K562 (cell line): ENCODE data around the gene OR10J4. TPM values are rescaled to one million over a fixed set of nuclear protein-coding genes. Genes with fewer than 3 reads are reported as not detected.

Source experiments
- ATAC-seq: fragments of 200-7000 bp; cut with Tn5 transposase; 3 replicates; pipeline ENCODE4 v1.9.1; 2020; ENCODE audit warnings: moderate library complexity
- BruUV-seq: library from RNA; stranded (reverse); fragments of 400-500 nt; replicated peaks from 2 replicates; lab custom pipeline; 2021; lab: Mats Ljungman, UMichigan
- CTCF ChIA-PET: fragments of 300-600 bp; formaldehyde crosslinking; extraction: SDS; loops from one replicate; lab custom pipeline; 2021; ENCODE audit warnings: low intra/inter-chr PET ratio; lab: Yijun Ruan, JAX
- POLR2A ChIA-PET: fragments of 300-600, 350-650 bp; sonication (Branson Sonifier 250); formaldehyde crosslinking; extraction: SDS; loops from one replicate; lab custom pipeline; 2021; ENCODE audit warnings: antibody characterized with exemption, inconsistent platforms; lab: Yijun Ruan, JAX
- DNase-seq, 4 experiments: peaks; one replicate each; pipeline versions ENCODE4 v3.0.0 to v3.0.0-alpha.2; 2011 to 2018; ENCODE audit warnings: low spot score in 3 of 4, mixed read lengths in 3 of 4; ENCODE audit errors: extremely low read depth in 1 of 4
- FAIRE-seq: peaks from 2 replicates; lab custom pipeline; 2011; peaks lifted over from hg19 to GRCh38; lab: Jason Lieb, UNC
- H2AFZ ChIP-seq: 2 replicates; pipeline ENCODE4 v1.6.0; 2011; ENCODE audit warnings: low read depth, low read length, control low read depth, inconsistent platforms
- H3K27ac ChIP-seq: fragments of 200-600 bp; 3 replicates; pipeline ENCODE4 v1.8.0; 2011; ENCODE audit warnings: low read depth, mild to moderate bottlenecking, control low read depth, inconsistent platforms, low read length, moderate library complexity, mixed read lengths; ENCODE audit errors: extremely low read depth
- H3K27me3 ChIP-seq, 2 experiments: fragments of 300-600 bp in 1 of 2; 2 replicates in 1 of 2; 3 replicates in 1 of 2; pipeline versions ENCODE4 v1.6.0 to v1.8.0; 2011; ENCODE audit warnings: inconsistent platforms in 2 of 2, low read length in 2 of 2, mild to moderate bottlenecking in 1 of 2, mixed read lengths in 1 of 2, moderate library complexity in 1 of 2; ENCODE audit not compliant: control insufficient read depth in 2 of 2, insufficient read depth in 2 of 2
- H3K36me3 ChIP-seq: fragments of 300-600 bp; 3 replicates; pipeline ENCODE4 v1.8.0; 2011; ENCODE audit warnings: mild to moderate bottlenecking, low read length, inconsistent platforms; ENCODE audit not compliant: control insufficient read depth, insufficient read depth
- H3K4me1 ChIP-seq, 2 experiments: fragments of 200-600 bp in 1 of 2; replicated peaks in 1 of 2; 2 replicates in 1 of 2; 3 replicates in 1 of 2; pipeline versions ENCODE4 v1.5.1 to v1.8.0; 2011; ENCODE audit warnings: inconsistent platforms in 2 of 2, low read length in 2 of 2, mild to moderate bottlenecking in 1 of 2, mixed read lengths in 1 of 2, moderate library complexity in 1 of 2; ENCODE audit not compliant: control insufficient read depth in 2 of 2, insufficient read depth in 2 of 2
- H3K4me2 ChIP-seq: 2 replicates; pipeline ENCODE4 v1.6.1; 2011; ENCODE audit warnings: low read length, control low read depth, inconsistent platforms, mixed read lengths; ENCODE audit not compliant: insufficient read depth
- H3K4me3 ChIP-seq: fragments of 200-600 bp; sonication (generic), shearing (Covaris generic); 2 replicates; pipeline ENCODE4 v1.5.1; 2016; ENCODE audit warnings: control low read depth, inconsistent platforms
- H3K79me2 ChIP-seq: fragments of 200-600 bp; 3 replicates; pipeline ENCODE4 v1.8.0; 2011; ENCODE audit warnings: low read length, inconsistent platforms; ENCODE audit not compliant: control insufficient read depth, insufficient read depth
- H3K9ac ChIP-seq, 2 experiments: 2 replicates each; pipeline versions ENCODE4 v1.6.0 to v1.6.1; 2011; ENCODE audit warnings: low read depth in 2 of 2, low read length in 2 of 2, control low read depth in 1 of 2, inconsistent platforms in 1 of 2, mild to moderate bottlenecking in 1 of 2, mixed read lengths in 1 of 2; ENCODE audit not compliant: insufficient read depth in 1 of 2
- H3K9me1 ChIP-seq: one replicate; pipeline ENCODE4 v1.6.0; 2011; ENCODE audit warnings: inconsistent platforms, mild to moderate bottlenecking, low read length, moderate library complexity; ENCODE audit not compliant: control insufficient read depth, insufficient read depth
- H3K9me3 ChIP-seq: replicated peaks from 2 replicates; pipeline ENCODE4 v1.5.1; 2011; ENCODE audit warnings: low read depth, low read length, inconsistent platforms; ENCODE audit not compliant: control insufficient read depth, insufficient read depth
- H4K20me1 ChIP-seq: replicated peaks from 2 replicates; pipeline ENCODE4 v1.6.1; 2011; ENCODE audit warnings: low read length, inconsistent platforms, mixed read lengths; ENCODE audit not compliant: control insufficient read depth, insufficient read depth
- CCAR2 ChIP-seq: fragments of 200-400 bp; formaldehyde crosslinking; IDR thresholded peaks from 2 replicates; pipeline ENCODE4 v1.6.1; 2017; ENCODE audit warnings: mild to moderate bottlenecking, low read depth, low read length
- MEF2D ChIP-seq: conservative IDR thresholded peaks from 2 replicates; pipeline ENCODE4 v1.6.1; 2016; ENCODE audit warnings: low read depth, missing genetic modification characterization, missing compliant biosample characterization
- NFIC ChIP-seq: fragments of 450-650 bp; IDR thresholded peaks from 2 replicates; pipeline ENCODE4 v1.6.1; 2017; ENCODE audit warnings: mild to moderate bottlenecking, inconsistent platforms
- PHF8 ChIP-seq: fragments of 200-600 bp; sonication (generic); IDR thresholded peaks from 2 replicates; pipeline ENCODE4 v1.6.1; 2012; ENCODE audit warnings: mixed run types, mild to moderate bottlenecking, inconsistent platforms, low read length, moderate library complexity, borderline replicate concordance
- PTTG1 ChIP-seq: fragments of 450-650 bp; IDR thresholded peaks from 2 replicates; pipeline ENCODE4 v1.6.1; 2016; ENCODE audit warnings: low read depth, mild to moderate bottlenecking, missing genetic modification characterization, missing compliant biosample characterization
- ZC3H11A ChIP-seq: IDR thresholded peaks from 2 replicates; pipeline ENCODE4 v1.6.1; 2012; ENCODE audit warnings: low read depth, low read length, improper control_type of control experiment
- ZNF699 ChIP-seq: fragments of 250-450 bp; sonication (Bioruptor Pico); IDR thresholded peaks from 2 replicates; pipeline ENCODE4 v1.8.0; 2021; ENCODE audit warnings: mild to moderate bottlenecking, moderate library complexity; ENCODE audit not compliant: insufficient replicate concordance
- WGBS: fragments of 100-300 bp; shearing (Covaris generic); methylation state at CpG from one replicate; pipeline ENCODE4 v1.1.6; 2016; ENCODE audit warnings: low coverage, mixed read lengths; ENCODE audit not compliant: insufficient coverage; ENCODE audit errors: missing lambda C conversion rate; 5-methylcytosine and 5-hydroxymethylcytosine counted together
- in situ Hi-C: fragments of 300-500 bp; cut with MboI; formaldehyde crosslinking; loops from 4 replicates; pipeline ENCODE4 v1.15.0; 2018; ENCODE audit warnings: inconsistent platforms, mixed read lengths
- intact Hi-C: fragments of 100-400 bp; cut with micrococcal nuclease; formaldehyde crosslinking; loops from 2 replicates; pipeline ENCODE4 v1.14.2; 2022
- polyA plus RNA-seq, 8 experiments: library from polyadenylated mRNA; depleted of rRNA in 4 of 8; stranded (reverse) in 5 of 8; unstranded in 3 of 8; fragments of >200 nt; fragmentation: Nextera tagmentation in 2 of 8; fragmentation: Illumina TruSeq in 1 of 8; extraction: Ambion mirVana in 2 of 8; extraction: Trizol in 1 of 8; gene quantifications; 2 replicates each; pipeline versions ENCODE4 v1.2.1 to v1.2.3, GENCODE V29; 2011 to 2014; ENCODE audit warnings: inconsistent platforms in 1 of 8, missing spikeins in 1 of 8
- total RNA-seq, 7 experiments: library from RNA; depleted of rRNA in 6 of 7; stranded (reverse); fragments of >200 nt in 6 of 7; fragmentation: Illumina TruSeq in 2 of 7; extraction: Trizol in 2 of 7; gene quantifications; 2 replicates each; pipeline versions ENCODE4 v1.2.1 to v1.2.3, GENCODE V29; 2011 to 2021; ENCODE audit warnings: low replicate concordance in 1 of 7
- TF ChIP-seq, protein P1 (sequence below): fragments of 250-450 bp; sonication (Bioruptor Pico); IDR thresholded peaks from 2 replicates; pipeline ENCODE4 v1.4.0; 2020; ENCODE audit warnings: mild to moderate bottlenecking
- TF ChIP-seq, protein P2 (sequence below): sonication (generic); formaldehyde crosslinking; IDR thresholded peaks from 2 replicates; pipeline ENCODE4 v1.8.1; 2023; ENCODE audit warnings: mild to moderate bottlenecking, missing genetic modification reagents
- TF ChIP-seq, protein P3 (sequence below): fragments of 250-450 bp; sonication (Bioruptor Pico); IDR thresholded peaks from 2 replicates; pipeline ENCODE4 v1.5.0; 2021; ENCODE audit warnings: mild to moderate bottlenecking, borderline replicate concordance
- TF ChIP-seq, protein P4 (sequence below): sonication (generic); formaldehyde crosslinking; IDR thresholded peaks from 2 replicates; pipeline ENCODE4 v1.8.1; 2022; ENCODE audit warnings: missing genetic modification reagents

OR10J4 gene
- total and polyA plus RNA-seq, 9 of the 15 experiments (the other 6 are each of a cell fraction or from before 2014, with no cell fraction given), result not detected

DNA sequence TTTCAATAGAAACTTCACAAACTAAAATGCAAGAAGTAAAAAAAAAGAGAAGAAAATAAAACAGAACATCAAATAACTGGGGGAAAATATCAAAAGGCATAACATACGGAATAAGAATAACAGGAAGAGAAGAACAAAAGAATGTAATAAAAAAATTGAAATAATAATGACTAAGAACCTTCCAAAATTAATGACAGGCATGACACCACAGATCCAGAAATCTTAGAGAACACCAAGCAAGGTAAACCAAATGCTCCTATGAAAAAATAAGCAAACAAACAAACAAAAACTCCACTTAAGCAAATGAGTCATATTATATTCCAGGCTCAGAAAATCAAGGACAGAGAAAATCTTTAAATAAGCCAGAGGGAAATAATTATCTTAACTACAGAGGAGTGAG is 16.2 kb downstream of the OR10J4 start:
- in situ Hi-C loops (no loop called here), intact Hi-C loops (no loop called here)
- no peaks in the 10 kb centered on the region for H3K36me3 ChIP-seq
- TF ChIP-seq, protein P1, sequence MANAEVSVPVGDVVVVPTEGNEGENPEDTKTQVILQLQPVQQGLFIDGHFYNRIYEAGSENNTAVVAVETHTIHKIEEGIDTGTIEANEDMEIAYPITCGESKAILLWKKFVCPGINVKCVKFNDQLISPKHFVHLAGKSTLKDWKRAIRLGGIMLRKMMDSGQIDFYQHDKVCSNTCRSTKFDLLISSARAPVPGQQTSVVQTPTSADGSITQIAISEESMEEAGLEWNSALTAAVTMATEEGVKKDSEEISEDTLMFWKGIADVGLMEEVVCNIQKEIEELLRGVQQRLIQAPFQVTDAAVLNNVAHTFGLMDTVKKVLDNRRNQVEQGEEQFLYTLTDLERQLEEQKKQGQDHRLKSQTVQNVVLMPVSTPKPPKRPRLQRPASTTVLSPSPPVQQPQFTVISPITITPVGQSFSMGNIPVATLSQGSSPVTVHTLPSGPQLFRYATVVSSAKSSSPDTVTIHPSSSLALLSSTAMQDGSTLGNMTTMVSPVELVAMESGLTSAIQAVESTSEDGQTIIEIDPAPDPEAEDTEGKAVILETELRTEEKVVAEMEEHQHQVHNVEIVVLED, result no peak
- TF ChIP-seq, protein P2, sequence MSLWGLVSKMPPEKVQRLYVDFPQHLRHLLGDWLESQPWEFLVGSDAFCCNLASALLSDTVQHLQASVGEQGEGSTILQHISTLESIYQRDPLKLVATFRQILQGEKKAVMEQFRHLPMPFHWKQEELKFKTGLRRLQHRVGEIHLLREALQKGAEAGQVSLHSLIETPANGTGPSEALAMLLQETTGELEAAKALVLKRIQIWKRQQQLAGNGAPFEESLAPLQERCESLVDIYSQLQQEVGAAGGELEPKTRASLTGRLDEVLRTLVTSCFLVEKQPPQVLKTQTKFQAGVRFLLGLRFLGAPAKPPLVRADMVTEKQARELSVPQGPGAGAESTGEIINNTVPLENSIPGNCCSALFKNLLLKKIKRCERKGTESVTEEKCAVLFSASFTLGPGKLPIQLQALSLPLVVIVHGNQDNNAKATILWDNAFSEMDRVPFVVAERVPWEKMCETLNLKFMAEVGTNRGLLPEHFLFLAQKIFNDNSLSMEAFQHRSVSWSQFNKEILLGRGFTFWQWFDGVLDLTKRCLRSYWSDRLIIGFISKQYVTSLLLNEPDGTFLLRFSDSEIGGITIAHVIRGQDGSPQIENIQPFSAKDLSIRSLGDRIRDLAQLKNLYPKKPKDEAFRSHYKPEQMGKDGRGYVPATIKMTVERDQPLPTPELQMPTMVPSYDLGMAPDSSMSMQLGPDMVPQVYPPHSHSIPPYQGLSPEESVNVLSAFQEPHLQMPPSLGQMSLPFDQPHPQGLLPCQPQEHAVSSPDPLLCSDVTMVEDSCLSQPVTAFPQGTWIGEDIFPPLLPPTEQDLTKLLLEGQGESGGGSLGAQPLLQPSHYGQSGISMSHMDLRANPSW (CRISPR knock-in tag), result no peak
- TF ChIP-seq NFIC (no peak), MEF2D (tag) (no peak), PHF8 (no peak), CCAR2 (no peak), PTTG1 (tag) (no peak), ZNF699 (CRISPR knock-in tag) (no peak), ZC3H11A (no peak)
- TF ChIP-seq, protein P3, sequence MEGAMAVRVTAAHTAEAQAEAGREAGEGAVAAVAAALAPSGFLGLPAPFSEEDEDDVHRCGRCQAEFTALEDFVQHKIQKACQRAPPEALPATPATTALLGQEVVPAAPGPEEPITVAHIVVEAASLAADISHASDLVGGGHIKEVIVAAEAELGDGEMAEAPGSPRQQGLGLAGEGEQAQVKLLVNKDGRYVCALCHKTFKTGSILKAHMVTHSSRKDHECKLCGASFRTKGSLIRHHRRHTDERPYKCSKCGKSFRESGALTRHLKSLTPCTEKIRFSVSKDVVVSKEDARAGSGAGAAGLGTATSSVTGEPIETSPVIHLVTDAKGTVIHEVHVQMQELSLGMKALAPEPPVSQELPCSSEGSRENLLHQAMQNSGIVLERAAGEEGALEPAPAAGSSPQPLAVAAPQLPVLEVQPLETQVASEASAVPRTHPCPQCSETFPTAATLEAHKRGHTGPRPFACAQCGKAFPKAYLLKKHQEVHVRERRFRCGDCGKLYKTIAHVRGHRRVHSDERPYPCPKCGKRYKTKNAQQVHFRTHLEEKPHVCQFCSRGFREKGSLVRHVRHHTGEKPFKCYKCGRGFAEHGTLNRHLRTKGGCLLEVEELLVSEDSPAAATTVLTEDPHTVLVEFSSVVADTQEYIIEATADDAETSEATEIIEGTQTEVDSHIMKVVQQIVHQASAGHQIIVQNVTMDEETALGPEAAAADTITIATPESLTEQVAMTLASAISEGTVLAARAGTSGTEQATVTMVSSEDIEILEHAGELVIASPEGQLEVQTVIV, result no peak
- TF ChIP-seq, protein P4, sequence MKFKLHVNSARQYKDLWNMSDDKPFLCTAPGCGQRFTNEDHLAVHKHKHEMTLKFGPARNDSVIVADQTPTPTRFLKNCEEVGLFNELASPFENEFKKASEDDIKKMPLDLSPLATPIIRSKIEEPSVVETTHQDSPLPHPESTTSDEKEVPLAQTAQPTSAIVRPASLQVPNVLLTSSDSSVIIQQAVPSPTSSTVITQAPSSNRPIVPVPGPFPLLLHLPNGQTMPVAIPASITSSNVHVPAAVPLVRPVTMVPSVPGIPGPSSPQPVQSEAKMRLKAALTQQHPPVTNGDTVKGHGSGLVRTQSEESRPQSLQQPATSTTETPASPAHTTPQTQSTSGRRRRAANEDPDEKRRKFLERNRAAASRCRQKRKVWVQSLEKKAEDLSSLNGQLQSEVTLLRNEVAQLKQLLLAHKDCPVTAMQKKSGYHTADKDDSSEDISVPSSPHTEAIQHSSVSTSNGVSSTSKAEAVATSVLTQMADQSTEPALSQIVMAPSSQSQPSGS, result no peak
- no peaks in the 10 kb centered on the region for H3K79me2 ChIP-seq
- no peaks in the 10 kb centered on the region for H4K20me1 ChIP-seq
- no peaks in the 10 kb centered on the region for H3K4me1 ChIP-seq
- H3K9ac ChIP-seq, result no peak overlapping the region
- DNase-seq (no peak), FAIRE-seq (no peak), ATAC-seq (no peak)
- H3K4me3 ChIP-seq, result no peak overlapping the region
- POLR2A ChIA-PET, result no interaction called here
- H3K27ac ChIP-seq, result no peak overlapping the region
- H3K9me1 ChIP-seq, result no peaks in the 10 kb centered on the region
- BruUV-seq, result no TSS peak
- no peak overlapping the region for H2AFZ ChIP-seq
- H3K27me3 ChIP-seq, result no peaks in the 10 kb centered on the region
- CTCF ChIA-PET, result no interaction called here
- WGBS, result 0% methylated on average over 1 of the region's 1 CpG
- H3K9me3 ChIP-seq, result no peaks in the 10 kb centered on the region; the same call in 1 of the 2 replicates
- H3K4me2 ChIP-seq, result no peak overlapping the region
